ENCODE results near the gene AP4B1.
"Not testable (repeated sequence)": the region's sequence is repeated elsewhere in the genome, so short reads cannot be mapped to it uniquely, and the experiment has no call there.

AP4B1 gene

GRCh38 chr1:113855630-113856400, 48.8 kb downstream of the AP4B1 start:
- peak in 1 of 2 experiments; percentile 11 for DNase-seq

- no peak for DNase-seq
Observed at GRCh38 chr1:113854234-113854633, 50.4 kb downstream of the AP4B1 start.

GRCh38 chr1:113852694-113853093, 51.9 kb downstream of the AP4B1 start:
- not testable (repeated sequence) for DNase-seq

- DNase-seq, result no peak
Observed at GRCh38 chr1:113850127-113850796, 54.3 kb downstream of the AP4B1 start.

GRCh38 chr1:113849072-113849471, 55.5 kb downstream of the AP4B1 start:
- DNase-seq, result peak; percentile 83 to 85

- DNase-seq, result no peak
Observed at GRCh38 chr1:113846391-113847035, 58.1 kb downstream of the AP4B1 start.
